Endothelial cell of umbilical vein (primary cell): ENCODE results near the gene ARID2.

Source experiments
- CTCF ChIP-seq, 2 donors: IDR thresholded peaks; 1 replicate in 1 of 2; 2 replicates in 1 of 2; pipeline ENCODE4 v1.5.1; 2011; ENCODE audit warnings: low read length in 2 of 2, mild to moderate bottlenecking in 2 of 2, moderate library complexity in 2 of 2, control low read depth in 1 of 2, inconsistent platforms in 1 of 2, low read depth in 1 of 2; ENCODE audit not compliant: insufficient read depth in 1 of 2; ENCODE audit errors: extremely low read depth in 1 of 2
- MAX ChIP-seq: IDR thresholded peaks from 2 replicates; pipeline ENCODE4 v1.6.1; 2011; ENCODE audit not compliant: insufficient read depth, insufficient read length
- MYC ChIP-seq: IDR thresholded peaks from one replicate; pipeline ENCODE4 v1.6.1; 2011; ENCODE audit warnings: mild to moderate bottlenecking, low read depth, low read length
- POLR2A ChIP-seq: IDR thresholded peaks from 2 replicates; pipeline ENCODE4 v1.6.1; 2012; ENCODE audit warnings: low read depth, mild to moderate bottlenecking, control low read depth, low read length
- POLR2AphosphoS5 ChIP-seq: IDR thresholded peaks from 2 replicates; pipeline ENCODE4 v1.6.1; 2012; ENCODE audit warnings: low read depth, mild to moderate bottlenecking, control low read depth, low read length, moderate library complexity; ENCODE audit not compliant: insufficient read depth

- no peak for TF ChIP-seq CTCF (IDR thresholded peaks at IDR 0.05; ENCODE audit: extremely low read depth in 1 of 2, insufficient read depth in 1 of 2, low read depth in 1 of 2, low read length in 2 of 2)
- TF ChIP-seq POLR2A = no peak
- no peak for TF ChIP-seq MAX
- TF ChIP-seq MYC = no peak
- no peak for TF ChIP-seq POLR2AphosphoS5
Observed at GRCh38 chr12:45726603-45727300, 2.8 kb upstream of the ARID2 start.
